MCF 10A (cell line): Measurements from ENCODE around the gene GAS1. TPM values are rescaled to one million over a fixed set of nuclear protein-coding genes. Genes with fewer than 3 reads are reported as not detected.

Experiments used
- BruUV-seq: library from RNA; stranded (reverse); fragments of 400-500 nt; replicated peaks from 2 replicates; lab custom pipeline; 2021; lab: Mats Ljungman, UMichigan
- CTCF ChIA-PET: fragments of 300-600 bp; sonication (Branson Sonifier 250); formaldehyde crosslinking; extraction: SDS; loops from one replicate; lab custom pipeline; 2021; ENCODE audit warnings: antibody characterized with exemption, inconsistent platforms; lab: Yijun Ruan, JAX
- POLR2A ChIA-PET: fragments of 300-600, 350-650 bp; sonication (Branson Sonifier 250); formaldehyde crosslinking; extraction: SDS; loops from one replicate; lab custom pipeline; 2020; ENCODE audit warnings: antibody characterized with exemption, inconsistent platforms; lab: Yijun Ruan, JAX
- DNase-seq: peaks from one replicate; pipeline ENCODE4 v3.0.0-alpha.2; 2018; ENCODE audit not compliant: unreplicated experiment
- H3K27ac Mint-ChIP-seq: one replicate; pipeline ENCODE4 v1.8.0; 2022; ENCODE audit warnings: mild to moderate bottlenecking, low read depth, mixed read lengths; ENCODE audit not compliant: unreplicated experiment
- H3K27me3 Mint-ChIP-seq: one replicate; pipeline ENCODE4 v1.8.0; 2022; ENCODE audit warnings: mixed read lengths; ENCODE audit not compliant: insufficient read depth, unreplicated experiment
- H3K36me3 Mint-ChIP-seq: one replicate; pipeline ENCODE4 v1.8.0; 2022; ENCODE audit warnings: mild to moderate bottlenecking, moderate library complexity, mixed read lengths; ENCODE audit not compliant: insufficient read depth, unreplicated experiment
- H3K4me1 Mint-ChIP-seq: one replicate; pipeline ENCODE4 v1.8.0; 2022; ENCODE audit warnings: mixed read lengths; ENCODE audit not compliant: insufficient read depth, unreplicated experiment
- H3K4me3 Mint-ChIP-seq: one replicate; pipeline ENCODE4 v1.8.0; 2022; ENCODE audit warnings: mild to moderate bottlenecking, moderate library complexity, mixed read lengths; ENCODE audit not compliant: unreplicated experiment
- H3K9me3 Mint-ChIP-seq: one replicate; pipeline ENCODE4 v1.8.0; 2022; ENCODE audit warnings: mixed read lengths; ENCODE audit not compliant: unreplicated experiment
- intact Hi-C: fragments of 100-400 bp; cut with micrococcal nuclease; formaldehyde crosslinking; loops from 2 replicates; pipeline ENCODE4 v1.14.1; 2022
- total RNA-seq: library from RNA; stranded (reverse); gene quantifications from 2 replicates; pipeline ENCODE4 v1.2.3, GENCODE V29; 2022
- TF ChIP-seq, protein P1 (sequence below): fragments of 200-600 bp; IDR thresholded peaks from one replicate; pipeline ENCODE4 v1.8.0; 2022; ENCODE audit warnings: antibody characterized with exemption, mild to moderate bottlenecking; ENCODE audit not compliant: unreplicated experiment

Gene GAS1
- total RNA-seq, 1 experiment from 2014 or later, result 11.4 TPM

- no peak for DNase-seq
- POLR2A ChIA-PET, result interaction anchor here (0.5 to 0.8 kb wide), 2 partner anchors 13 to 152 kb away, joined by 4 read pairs; no protein-coding TSS in a partner anchor
- no TSS peak for BruUV-seq
- Mint-ChIP-seq H3K36me3 (no peaks in the 10 kb centered on the region), H3K27ac (no peak overlapping the region), H3K4me1 (peaks cover 2% of the 10 kb centered on the region), H3K9me3 (no peaks in the 10 kb centered on the region), H3K27me3 (no peaks in the 10 kb centered on the region), H3K4me3 (no peak overlapping the region)
- CTCF ChIA-PET, result no interaction called here
- TF ChIP-seq, protein P1, sequence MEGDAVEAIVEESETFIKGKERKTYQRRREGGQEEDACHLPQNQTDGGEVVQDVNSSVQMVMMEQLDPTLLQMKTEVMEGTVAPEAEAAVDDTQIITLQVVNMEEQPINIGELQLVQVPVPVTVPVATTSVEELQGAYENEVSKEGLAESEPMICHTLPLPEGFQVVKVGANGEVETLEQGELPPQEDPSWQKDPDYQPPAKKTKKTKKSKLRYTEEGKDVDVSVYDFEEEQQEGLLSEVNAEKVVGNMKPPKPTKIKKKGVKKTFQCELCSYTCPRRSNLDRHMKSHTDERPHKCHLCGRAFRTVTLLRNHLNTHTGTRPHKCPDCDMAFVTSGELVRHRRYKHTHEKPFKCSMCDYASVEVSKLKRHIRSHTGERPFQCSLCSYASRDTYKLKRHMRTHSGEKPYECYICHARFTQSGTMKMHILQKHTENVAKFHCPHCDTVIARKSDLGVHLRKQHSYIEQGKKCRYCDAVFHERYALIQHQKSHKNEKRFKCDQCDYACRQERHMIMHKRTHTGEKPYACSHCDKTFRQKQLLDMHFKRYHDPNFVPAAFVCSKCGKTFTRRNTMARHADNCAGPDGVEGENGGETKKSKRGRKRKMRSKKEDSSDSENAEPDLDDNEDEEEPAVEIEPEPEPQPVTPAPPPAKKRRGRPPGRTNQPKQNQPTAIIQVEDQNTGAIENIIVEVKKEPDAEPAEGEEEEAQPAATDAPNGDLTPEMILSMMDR, result no peak
- intact Hi-C loops, result no loop called here
Observed at GRCh38 chr9:86902176-86902575, 45.1 kb downstream of the GAS1 start.

DNA sequence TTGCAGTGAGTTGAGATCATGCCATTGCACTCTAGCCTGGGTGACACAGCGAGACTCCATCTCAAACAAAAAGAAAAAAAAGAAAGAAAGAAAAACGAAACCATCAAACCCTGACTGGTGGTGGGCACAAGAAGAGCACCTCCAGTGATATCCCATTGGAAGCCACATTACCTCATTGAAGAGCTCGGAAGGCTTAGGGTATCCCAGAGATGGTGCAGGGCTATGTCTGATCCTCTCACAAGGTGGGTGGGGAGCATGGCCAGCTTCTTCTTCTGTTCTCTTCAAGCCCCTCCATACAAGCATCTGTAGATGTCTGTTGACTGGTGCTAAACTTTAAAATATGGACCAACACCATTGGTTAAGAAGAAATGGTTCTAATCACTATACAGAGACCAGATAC lies 45.8 kb downstream of the GAS1 start:
- Mint-ChIP-seq H3K9me3 (no peaks in the 10 kb centered on the region), H3K36me3 (no peaks in the 10 kb centered on the region), H3K27me3 (no peaks in the 10 kb centered on the region), H3K27ac (no peak overlapping the region), H3K4me1 (no peaks in the 10 kb centered on the region), H3K4me3 (no peak overlapping the region)
- no TSS peak for BruUV-seq
- CTCF ChIA-PET, result no interaction called here
- intact Hi-C loops, result no loop called here
- POLR2A ChIA-PET, result interaction anchor here (0.5 kb wide), 1 partner anchor 152 kb away, joined by 4 read pairs; no protein-coding TSS in a partner anchor
- DNase-seq, result no peak
- TF ChIP-seq, protein P1, result no peak
